HL-60/S4 (cell line): ENCODE measurements around the gene YEATS2.
"Not testable (repeated sequence)": the region's sequence is repeated elsewhere in the genome, so short reads cannot be mapped to it uniquely, and the experiment has no call there.

ENCODE experiments used
- in situ Hi-C: fragments of 300-500 bp; cut with MboI; formaldehyde crosslinking; loops from 2 replicates; pipeline ENCODE4 v1.14.3; 2022; ENCODE audit warnings: low sequenced_read_pairs

Gene YEATS2

DNA sequence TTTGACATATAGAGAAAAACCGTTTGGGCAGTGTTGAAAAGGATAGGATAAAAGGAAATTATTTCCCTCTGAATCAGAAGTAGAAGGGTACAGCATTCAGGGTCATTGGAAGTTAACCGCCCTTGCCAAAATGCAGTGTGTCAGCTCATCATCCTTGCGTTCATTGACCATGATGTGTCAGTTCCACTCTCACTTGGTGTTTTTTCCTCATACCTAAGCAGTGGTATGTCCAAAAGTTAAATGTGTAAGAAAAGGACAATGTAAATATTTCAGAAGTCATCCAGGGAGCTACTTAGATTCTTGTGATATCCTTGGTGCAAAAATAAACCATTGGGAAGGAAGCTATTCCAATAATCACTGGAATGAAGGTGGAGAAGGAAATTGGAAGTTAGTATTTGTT lies 77.0 kb downstream of the YEATS2 start:
- in situ Hi-C loops = no loop called here

DNA sequence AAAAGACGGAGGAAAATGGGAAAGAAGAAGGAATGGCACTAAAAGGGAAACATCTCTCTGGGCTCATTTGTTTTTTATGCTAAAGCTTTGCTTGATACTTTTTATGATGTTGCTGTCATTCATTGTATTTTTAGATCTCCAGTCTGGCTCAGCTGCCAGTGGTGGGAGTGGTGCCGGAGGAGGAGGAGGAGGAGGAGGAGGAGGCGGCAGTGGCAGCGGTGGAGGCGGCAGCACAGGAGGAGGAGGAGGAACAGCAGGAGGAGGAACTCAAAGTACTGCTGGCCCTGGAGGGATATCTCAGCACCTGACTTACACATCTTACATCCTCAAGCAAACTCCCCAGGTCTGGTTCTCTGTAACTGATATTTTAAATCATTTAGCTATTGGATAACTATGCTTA lies 78.2 kb downstream of the YEATS2 start:
- in situ Hi-C loops = no loop called here

DNA sequence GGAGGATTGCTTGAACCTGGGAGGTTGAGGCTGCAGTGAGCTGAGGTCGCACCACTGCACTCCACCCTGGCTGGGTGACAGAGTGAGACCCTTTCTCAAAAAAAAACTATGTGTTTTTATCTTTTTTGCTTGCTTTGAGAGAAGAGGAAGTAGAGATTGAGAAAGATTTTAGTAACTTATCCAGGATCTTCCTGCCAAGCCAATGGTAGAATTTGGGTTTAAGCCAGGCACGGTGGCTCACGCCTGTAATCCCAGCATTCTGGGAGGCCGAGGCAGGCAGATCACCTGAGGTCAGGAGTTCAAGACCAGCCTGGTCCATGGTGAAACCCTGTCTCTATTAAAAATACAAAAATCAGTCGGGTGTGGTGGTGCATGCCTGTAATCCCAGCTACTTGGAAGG lies 78.9 kb downstream of the YEATS2 start:
- in situ Hi-C loops = not testable (repeated sequence)

DNA sequence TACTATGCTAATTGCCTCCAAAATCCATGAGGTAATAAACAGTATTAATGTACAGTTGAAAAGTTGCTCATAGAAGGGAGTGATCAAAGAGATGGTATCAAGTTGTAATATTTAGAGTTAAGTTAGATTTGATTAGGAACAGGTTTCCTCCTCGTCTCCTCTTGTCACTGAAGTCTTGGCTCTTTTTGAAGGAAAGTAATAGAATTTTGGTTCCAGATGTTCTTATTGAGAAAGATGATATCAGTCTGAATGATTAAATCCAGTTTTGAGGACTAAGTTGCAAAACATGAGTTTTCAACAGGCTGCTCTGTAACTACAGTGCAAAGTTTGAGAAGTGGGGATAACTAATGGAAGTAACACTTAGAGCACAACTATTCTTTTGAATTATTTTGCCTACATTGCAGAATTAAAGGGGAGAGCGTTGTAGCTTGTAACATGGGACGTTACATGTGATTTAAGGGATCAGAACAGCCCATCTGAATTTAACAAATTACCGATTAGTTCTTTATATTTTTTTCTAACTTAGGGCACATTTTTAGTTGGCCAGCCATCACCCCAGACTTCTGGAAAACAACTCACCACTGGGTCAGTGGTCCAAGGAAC lies 79.5 kb downstream of the YEATS2 start:
- in situ Hi-C loops = no loop called here

DNA sequence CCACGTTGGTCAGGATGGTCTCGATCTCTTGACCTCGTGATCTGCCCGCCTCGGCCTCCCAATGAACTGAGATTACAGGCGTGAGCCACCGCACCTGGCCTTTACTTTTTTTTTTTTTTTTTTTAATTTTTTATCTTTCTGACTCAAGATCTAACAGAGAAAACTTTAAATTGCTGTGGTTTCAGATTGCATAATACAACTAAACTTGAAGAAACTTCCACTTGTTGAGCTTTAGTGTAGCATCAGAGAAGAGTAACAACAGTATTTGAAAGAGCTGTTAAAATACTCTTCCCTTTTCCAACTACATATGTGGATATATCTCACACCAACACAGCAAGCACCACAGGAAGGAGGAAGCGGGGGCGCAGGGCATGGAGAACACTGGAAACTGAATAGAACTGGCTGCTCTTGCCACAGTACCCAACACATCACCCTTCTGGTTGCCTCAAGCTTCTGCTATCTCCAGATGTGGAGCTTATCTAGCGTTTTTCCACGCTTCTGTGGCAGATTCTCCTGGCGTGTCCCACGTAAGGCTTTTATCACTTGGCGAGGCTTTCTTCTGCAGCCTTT lies 82.4 kb downstream of the YEATS2 start:
- in situ Hi-C loops = no loop called here

DNA sequence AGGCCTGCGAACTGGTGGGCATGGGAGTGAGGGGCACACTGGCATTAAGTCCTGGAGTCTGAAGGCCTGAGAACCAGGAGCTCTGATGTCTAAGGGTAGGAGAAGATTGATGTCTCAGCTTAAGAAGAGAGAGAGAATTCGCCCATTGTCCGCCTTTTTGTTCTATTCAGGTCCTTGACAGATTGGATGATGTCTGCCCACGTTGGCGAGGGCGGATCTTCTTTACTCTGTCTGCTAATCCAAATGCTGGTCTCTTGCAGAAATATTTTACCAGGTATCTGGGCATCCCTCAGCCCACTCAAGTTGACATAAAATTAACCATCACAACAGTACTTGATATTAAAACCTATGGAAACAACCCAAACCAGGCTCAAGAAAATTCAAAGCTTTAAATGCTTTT lies 83.6 kb downstream of the YEATS2 start:
- in situ Hi-C loops = no loop called here

DNA sequence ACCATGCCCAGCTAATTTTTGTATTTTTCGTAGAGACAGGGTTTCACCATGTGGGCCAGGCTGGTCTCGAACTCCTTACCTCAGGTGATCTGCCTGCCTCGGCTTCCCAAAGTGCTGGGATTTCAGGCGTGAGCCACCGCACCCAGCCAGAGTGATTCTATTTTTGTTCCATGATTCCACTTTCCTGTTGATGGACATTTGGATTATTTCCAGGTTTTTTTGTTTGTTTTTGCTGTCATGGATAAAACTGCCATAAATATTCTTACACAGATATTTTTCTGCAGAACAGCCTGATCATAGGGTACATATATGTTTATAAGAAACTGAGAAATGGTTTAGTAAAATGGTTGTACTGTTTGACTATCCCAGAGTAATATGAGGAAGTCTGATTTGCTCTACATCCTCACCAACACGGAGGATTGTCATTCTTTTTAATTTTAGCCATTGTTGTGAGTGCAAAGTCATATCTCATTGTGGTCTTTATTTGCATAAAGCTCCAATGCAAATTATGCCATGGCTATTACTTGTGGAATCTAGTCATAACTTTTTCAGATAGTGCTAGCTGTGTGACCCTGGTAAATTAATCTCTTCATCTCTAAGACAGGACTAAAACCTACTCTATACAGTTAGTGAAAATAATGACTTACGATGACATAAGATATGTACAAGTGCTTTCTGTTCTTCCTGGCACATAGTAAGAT lies 85.1 kb downstream of the YEATS2 start:
- in situ Hi-C loops = no loop called here

DNA sequence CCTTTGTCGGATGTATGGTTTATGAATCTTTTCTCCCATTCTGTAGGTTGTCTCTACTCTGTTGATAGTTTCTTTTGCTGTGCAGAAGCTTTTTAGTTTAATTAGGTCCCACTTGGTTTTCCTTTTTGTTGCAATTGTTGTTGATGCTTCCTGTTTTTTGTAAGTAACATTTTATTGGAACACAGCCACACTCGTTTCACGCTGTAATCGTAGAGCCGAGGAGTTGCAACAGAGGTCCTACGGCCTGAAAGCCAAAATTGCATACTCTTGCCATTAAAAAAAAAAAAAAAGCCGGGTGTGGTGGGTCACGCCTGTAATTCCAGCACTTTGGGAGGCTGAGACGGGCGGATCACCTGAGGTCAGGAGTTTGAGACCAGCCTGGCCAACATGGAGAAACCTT lies 86.9 kb downstream of the YEATS2 start:
- in situ Hi-C loops = not testable (repeated sequence)

DNA sequence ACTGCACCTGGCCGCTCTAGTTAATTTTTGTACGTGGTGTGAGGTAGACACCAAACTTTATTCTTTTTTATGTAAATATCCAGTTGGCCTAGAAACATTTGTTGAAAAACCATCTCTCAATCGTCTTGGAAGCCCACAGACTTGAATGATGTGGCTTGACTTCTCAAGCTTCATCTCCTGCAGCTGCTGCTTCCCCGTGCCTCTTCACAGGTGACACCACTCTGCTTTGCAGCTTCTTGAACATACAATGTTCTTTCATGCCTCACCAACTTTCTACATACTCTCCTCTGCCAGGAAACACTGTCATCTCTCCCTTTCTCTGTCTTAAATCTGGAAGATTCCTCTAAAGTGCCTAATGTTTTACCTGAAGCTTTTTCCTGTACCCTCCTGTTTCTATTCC lies 92.2 kb downstream of the YEATS2 start:
- in situ Hi-C loops = no loop called here

DNA sequence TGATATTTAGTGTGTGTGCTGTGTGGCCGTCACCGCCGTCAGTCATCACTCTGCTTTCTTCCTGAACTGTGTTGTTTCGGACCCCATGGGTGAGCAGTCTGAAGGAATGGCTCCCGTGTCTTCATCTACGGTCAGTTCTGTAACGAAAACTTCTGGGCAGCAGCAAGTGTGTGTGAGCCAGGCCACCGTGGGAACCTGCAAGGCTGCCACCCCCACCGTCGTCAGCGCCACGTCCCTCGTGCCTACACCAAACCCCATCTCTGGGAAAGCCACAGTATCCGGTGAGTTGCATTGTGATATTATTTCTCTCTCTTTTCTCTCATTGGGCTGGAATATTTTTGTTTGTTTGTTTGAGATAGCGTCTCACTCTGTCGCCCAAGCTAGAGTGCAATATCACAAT lies 93.1 kb downstream of the YEATS2 start:
- in situ Hi-C loops = no loop called here

DNA sequence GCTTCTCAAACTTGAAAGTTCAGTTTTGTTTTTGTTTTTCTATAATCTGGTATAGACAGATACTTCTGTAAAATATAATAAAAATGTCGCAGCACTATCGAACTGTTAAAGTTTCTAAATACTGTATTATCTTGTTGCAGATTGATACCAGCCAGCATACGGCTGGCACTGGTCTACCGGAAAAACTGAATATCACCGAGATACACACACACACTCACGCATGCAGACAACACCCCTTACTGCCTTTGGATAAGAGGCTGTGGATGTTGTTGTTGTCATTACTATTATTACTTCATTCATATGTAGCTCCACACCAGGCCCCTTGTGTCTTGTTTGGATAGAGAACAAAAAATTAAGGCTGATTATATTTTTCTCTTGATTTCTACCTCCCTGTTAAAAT lies 95.4 kb downstream of the YEATS2 start:
- in situ Hi-C loops = no loop called here

DNA sequence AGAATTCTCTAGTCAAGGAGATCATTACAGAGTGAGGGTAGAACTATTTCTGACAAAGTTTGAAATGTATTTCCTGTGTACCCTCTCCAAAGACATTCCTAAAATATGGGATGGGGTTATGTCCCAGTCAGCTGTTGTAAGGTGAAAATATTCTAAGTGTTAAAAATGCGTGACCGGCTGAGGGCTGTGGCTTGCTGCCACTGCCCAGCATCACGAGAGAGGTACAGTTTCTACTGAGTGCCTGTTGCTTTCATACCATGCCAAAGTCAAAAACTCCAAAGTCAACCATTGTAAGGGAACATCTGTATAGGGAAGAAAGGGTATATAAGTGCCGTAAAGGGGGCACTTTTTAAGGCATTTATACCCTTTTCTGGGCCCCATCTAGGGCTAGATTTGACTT lies 96.9 kb downstream of the YEATS2 start:
- in situ Hi-C loops = no loop called here

DNA sequence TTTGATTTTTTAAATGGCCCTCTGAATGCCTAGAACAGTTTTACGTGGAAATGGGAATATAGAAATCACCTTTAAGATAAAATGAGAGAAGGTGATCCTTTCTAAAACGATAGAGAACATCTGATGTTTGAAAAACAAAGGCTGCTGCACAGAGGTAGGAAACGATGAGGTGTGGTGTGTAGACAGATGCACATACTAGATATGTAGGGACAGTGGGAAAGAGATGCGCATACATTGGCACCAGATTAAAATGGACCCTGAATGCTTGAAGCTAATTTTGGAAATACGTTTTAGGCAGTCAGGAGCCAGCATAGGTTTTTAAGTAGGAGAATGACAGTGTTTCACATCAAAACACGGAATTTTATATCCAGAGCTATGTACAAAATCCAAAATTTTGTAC lies 98.8 kb downstream of the YEATS2 start:
- in situ Hi-C loops = no loop called here

DNA sequence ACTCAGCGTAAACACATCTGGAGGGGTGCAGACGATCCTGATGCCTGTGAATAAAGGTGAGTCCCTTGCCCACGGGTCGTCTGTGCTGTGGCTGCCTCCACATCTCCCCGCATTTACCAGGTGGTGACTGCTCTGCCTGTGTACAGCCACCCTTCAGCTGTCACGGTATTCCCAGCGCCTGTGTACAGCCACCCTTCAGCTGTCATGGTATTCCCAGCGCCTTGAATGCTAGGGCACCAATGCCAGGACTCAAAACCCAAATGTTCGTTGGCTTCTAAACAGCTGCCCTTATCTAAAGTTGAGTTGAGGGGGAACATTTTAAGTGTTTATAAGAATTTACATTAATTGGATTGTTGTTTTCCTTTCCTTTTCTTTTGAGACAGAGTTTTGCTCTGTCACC lies 100.4 kb downstream of the YEATS2 start:
- in situ Hi-C loops = no loop called here

DNA sequence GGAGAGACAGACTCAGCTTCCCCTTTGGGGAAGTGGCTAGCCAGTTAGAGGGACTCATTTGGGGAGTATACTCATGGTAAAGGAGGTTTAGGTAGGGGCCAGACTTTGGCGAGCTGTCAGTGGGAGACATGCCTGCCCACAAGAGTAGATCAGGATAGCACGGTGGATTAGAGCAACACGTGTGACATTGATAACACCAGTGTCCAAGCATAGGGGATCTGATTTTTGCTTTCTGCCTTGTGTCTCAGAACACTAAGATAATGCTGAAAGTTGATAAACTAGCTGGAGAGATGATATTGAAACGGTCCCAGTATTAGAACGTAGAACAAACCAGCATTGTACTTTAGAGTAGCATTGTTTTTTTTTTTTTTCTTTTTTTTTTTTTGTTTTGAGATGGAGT lies 101.9 kb downstream of the YEATS2 start:
- in situ Hi-C loops = no loop called here

DNA sequence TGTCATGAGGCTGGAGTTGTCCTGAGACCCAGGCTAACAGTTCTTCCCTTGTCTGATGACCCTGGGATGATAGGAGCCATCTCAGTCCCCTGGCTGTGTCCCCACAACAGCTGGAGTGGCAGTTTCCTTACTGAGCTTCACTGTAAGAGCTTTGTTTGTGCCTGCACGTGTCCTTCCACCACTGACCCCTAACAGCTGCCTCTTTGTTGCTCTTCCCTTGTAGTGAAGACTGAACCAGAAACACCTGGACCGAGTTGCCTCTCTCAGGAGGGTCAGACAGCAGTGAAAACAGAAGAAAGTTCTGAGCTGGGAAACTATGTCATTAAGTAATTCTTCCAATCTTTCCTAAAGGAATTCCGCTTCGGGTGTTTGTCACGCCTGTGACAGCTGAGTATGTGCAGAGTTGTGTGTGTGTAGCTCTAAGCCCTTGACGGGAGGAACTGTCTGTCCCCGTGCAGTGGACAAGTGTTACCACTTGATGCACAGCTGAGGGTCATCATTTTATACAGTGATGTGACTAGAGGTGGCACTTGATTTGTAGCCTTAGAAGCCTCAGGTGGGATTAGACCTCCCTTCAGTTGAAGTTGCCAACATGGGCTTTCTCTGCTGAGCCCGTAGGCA lies 102.8 kb downstream of the YEATS2 start:
- in situ Hi-C loops = no loop called here

DNA sequence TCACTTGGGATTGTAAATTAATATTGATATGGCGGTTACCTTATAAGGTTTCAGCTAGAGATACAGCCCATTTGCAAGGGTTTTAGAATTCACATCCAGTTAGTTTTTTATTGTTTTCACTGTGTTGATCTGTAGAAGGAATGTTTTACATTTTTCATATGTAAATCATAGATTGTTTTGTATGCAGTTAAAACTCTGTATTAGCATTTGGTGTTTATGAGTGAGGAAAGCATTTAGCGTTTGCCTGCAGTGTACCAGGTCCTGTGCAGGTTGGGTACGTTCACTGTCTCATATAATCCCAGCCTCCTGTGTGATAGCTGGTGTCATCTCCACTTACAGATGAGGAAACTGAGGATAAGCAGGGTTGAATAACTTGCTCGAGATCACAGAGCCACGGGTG lies 104.0 kb downstream of the YEATS2 start:
- in situ Hi-C loops = no loop called here

DNA sequence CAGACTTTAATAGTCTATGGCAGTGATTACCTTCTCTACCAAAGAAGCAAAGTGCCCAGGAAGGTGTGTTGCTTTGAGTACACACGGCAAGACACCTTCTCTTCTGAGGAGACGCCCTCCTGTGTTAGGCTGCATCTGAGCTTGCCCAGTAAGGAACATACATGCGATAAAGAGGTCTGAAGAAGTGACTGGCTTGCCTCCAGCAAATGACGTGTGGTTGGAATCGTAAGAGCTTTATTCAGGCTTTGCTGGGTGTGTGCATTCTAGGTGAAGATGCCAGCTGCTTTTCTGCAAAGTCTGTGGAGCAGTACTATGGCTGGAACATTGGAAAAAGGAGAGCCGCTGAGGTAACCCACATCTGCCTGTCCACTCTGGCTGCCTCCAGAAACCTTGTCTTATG lies 105.4 kb downstream of the YEATS2 start:
- in situ Hi-C loops = no loop called here

DNA sequence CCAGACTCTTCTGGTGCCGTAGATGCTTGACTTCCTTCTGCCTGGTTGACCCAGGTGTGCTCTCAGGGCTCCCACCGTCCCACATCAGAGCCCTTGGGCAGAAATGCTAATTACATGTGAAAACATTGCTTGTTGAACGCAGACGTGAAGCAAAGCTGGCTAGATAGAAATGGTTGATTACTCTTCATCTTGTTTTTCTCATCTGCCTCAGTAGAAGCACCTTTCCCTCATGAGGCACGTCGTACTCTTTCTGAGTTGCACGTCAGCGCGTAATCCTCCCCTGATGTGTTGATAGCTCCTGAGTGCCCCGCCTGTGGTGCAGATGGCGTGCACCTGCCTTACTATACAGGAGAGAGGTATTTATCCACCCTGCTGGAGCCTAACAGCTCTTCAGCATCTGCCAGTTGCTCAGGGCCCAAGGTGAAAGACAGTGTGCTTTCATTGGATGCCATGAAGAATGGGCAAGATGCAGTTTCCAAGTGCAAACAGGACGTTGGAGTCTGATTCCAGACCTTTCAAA lies 109.7 kb downstream of the YEATS2 start:
- in situ Hi-C loops = no loop called here

DNA sequence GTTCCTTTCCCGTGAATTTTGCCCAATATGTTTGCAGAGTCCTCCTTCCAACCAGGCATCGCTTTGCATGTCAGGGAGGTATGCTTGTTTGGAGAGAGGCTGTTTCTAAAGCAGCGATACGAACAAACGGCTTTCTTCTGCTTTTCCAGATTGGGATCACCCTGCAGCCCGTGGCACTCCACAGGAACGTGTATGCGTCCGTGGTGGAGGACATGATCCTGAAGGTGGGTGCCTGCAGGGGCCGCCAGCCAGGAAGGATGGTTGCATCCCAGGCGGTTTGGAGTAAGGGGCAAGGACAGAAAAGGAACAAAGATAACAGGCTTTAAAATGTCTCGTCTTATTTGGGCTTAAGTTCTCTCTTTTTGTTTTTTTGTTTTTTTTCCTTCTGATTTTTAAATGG lies 110.3 kb downstream of the YEATS2 start:
- in situ Hi-C loops = no loop called here

DNA sequence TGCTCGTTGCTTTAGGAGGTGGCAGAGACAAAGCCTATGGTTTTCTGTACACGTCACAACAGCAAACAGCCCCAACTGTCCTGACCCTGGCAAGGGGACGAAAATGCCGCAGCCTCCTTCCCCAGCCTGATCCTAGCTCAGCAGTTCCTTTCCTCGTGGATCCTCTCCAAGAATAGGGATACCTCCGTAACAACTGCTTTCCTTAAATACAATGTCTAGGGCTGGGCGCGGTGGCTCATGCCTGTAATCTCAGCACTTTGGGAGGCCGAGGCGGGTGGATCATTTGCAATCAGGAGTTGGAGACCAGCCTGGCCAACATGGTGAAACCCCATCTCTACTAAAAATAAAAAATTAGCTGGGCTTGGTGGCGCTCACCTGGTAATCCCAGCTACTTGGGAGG lies 110.8 kb downstream of the YEATS2 start:
- in situ Hi-C loops = no loop called here

DNA sequence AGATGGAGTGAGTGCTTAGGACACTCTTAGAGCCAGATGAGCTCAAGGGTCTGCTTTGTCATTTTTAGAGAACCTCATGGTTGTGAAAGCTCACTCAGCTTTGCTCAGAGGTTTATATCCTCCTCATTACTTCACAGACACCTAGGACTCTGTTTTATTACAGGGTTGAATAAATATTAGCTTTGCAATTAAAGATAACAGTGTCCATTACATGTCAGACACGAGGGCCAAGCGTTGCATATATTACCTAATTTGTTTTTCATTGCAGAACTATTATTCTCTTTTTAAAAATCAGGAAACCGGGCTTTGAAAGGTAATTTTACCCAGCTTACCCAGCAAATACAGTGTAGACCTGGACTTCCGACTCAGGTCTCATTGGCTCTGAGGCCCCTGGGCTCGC lies 111.7 kb downstream of the YEATS2 start:
- in situ Hi-C loops = no loop called here
